H9 (cell line): ENCODE results near the gene ANKRD44. TPM values are rescaled to one million over a fixed set of nuclear protein-coding genes. Genes with fewer than 3 reads are reported as not detected.

Experiments used
- DNase-seq: peaks from one replicate; pipeline ENCODE4 v3.0.0-alpha.2; 2017
- H2AFZ ChIP-seq: one replicate; pipeline ENCODE4 v1.6.1; 2013; ENCODE audit warnings: mild to moderate bottlenecking, low read length, control low read depth, moderate library complexity
- H2AK5ac ChIP-seq: 2 replicates; pipeline ENCODE4 v1.6.1; 2013; ENCODE audit warnings: low read length, control low read depth, mixed read lengths; ENCODE audit not compliant: insufficient read length
- H2BK120ac ChIP-seq: one replicate; pipeline ENCODE4 v1.6.1; 2013; ENCODE audit warnings: low read depth, mild to moderate bottlenecking, low read length, control low read depth, inconsistent platforms; ENCODE audit not compliant: poor library complexity, severe bottlenecking
- H2BK12ac ChIP-seq: 2 replicates; pipeline ENCODE4 v1.6.1; 2013; ENCODE audit warnings: low read length, control low read depth, mixed read lengths, low read depth; ENCODE audit not compliant: insufficient read length
- H2BK15ac ChIP-seq: 2 replicates; pipeline ENCODE4 v1.6.1; 2013; ENCODE audit warnings: low read depth, low read length, control low read depth
- H2BK20ac ChIP-seq: one replicate; pipeline ENCODE4 v1.6.1; 2013; ENCODE audit warnings: low read depth, mild to moderate bottlenecking, low read length, control low read depth, inconsistent platforms; ENCODE audit not compliant: poor library complexity, severe bottlenecking
- H2BK5ac ChIP-seq: 2 replicates; pipeline ENCODE4 v1.6.1; 2013; ENCODE audit warnings: low read length, control low read depth, mixed read lengths; ENCODE audit not compliant: insufficient read length
- H3K14ac ChIP-seq: 2 replicates; pipeline ENCODE4 v1.6.1; 2013; ENCODE audit warnings: low read length, control low read depth; ENCODE audit not compliant: insufficient read depth
- H3K18ac ChIP-seq: 2 replicates; pipeline ENCODE4 v1.6.1; 2013; ENCODE audit warnings: low read depth, mild to moderate bottlenecking, mixed read lengths, low read length, control low read depth; ENCODE audit not compliant: insufficient read length
- H3K23ac ChIP-seq: 2 replicates; pipeline ENCODE4 v1.6.1; 2013; ENCODE audit warnings: low read length, control low read depth, mixed read lengths, low read depth; ENCODE audit not compliant: insufficient read length
- H3K23me2 ChIP-seq: 2 replicates; pipeline ENCODE4 v1.6.1; 2013; ENCODE audit warnings: low read depth, mild to moderate bottlenecking, mixed read lengths, low read length, control low read depth; ENCODE audit not compliant: insufficient read length, poor library complexity, severe bottlenecking
- H3K27ac ChIP-seq: 2 replicates; pipeline ENCODE4 v1.5.1; 2013; ENCODE audit warnings: low read length, control low read depth, mixed read lengths, low read depth; ENCODE audit not compliant: insufficient read length
- H3K27me3 ChIP-seq: 2 replicates; pipeline ENCODE4 v1.6.1; 2013; ENCODE audit warnings: low read length, control low read depth, inconsistent platforms; ENCODE audit not compliant: insufficient read depth
- H3K4ac ChIP-seq: 2 replicates; pipeline ENCODE4 v1.6.1; 2013; ENCODE audit warnings: low read depth, mild to moderate bottlenecking, control low read depth, inconsistent platforms, low read length, moderate library complexity
- H3K4me1 ChIP-seq: 2 replicates; pipeline ENCODE4 v1.6.1; 2013; ENCODE audit warnings: low read length, control low read depth, inconsistent platforms; ENCODE audit not compliant: insufficient read depth
- H3K4me2 ChIP-seq: 2 replicates; pipeline ENCODE4 v1.6.1; 2013; ENCODE audit warnings: low read length, control low read depth, mixed read lengths; ENCODE audit not compliant: insufficient read length, insufficient read depth
- H3K56ac ChIP-seq: 2 replicates; pipeline ENCODE4 v1.6.1; 2013; ENCODE audit warnings: low read depth, mild to moderate bottlenecking, mixed read lengths, low read length, control low read depth; ENCODE audit not compliant: insufficient read length
- H3K79me1 ChIP-seq: 2 replicates; pipeline ENCODE4 v1.6.1; 2013; ENCODE audit warnings: low read depth, mild to moderate bottlenecking, moderate library complexity, low read length, control low read depth, inconsistent platforms; ENCODE audit not compliant: insufficient read depth, poor library complexity, severe bottlenecking
- H3K79me2 ChIP-seq: 2 replicates; pipeline ENCODE4 v1.6.1; 2013; ENCODE audit warnings: low read length, control low read depth, inconsistent platforms; ENCODE audit not compliant: insufficient read depth
- H3K9ac ChIP-seq: 2 replicates; pipeline ENCODE4 v1.6.1; 2013; ENCODE audit warnings: low read length, control low read depth, mixed read lengths; ENCODE audit not compliant: insufficient read length; ENCODE audit errors: extremely low read depth
- H3K9me3 ChIP-seq: one replicate; pipeline ENCODE4 v1.6.1; 2013; ENCODE audit warnings: low read depth, low read length, inconsistent platforms; ENCODE audit not compliant: control insufficient read depth
- H3T11ph ChIP-seq: one replicate; pipeline ENCODE4 v1.6.1; 2013; ENCODE audit warnings: mild to moderate bottlenecking, low read length, control low read depth, inconsistent platforms
- H4K20me1 ChIP-seq: one replicate; pipeline ENCODE4 v1.6.1; 2013; ENCODE audit not compliant: control insufficient read depth, insufficient read length, insufficient read depth
- H4K5ac ChIP-seq: 2 replicates; pipeline ENCODE4 v1.6.1; 2013; ENCODE audit warnings: low read depth, mild to moderate bottlenecking, mixed read lengths, low read length, control low read depth; ENCODE audit not compliant: insufficient read length
- H4K8ac ChIP-seq: replicated peaks from 2 replicates; pipeline ENCODE4 v1.6.1; 2013; ENCODE audit warnings: low read length, control low read depth, mixed read lengths, low read depth; ENCODE audit not compliant: insufficient read length
- H4K91ac ChIP-seq: 2 replicates; pipeline ENCODE4 v1.6.1; 2013; ENCODE audit warnings: low read depth, mild to moderate bottlenecking, moderate library complexity, mixed read lengths, low read length, control low read depth; ENCODE audit not compliant: insufficient read length
- H3K27ac Mint-ChIP-seq, 3 experiments: 2 replicates in 2 of 3; 3 replicates in 1 of 3; pipeline ENCODE4 v1.8.0; 2020 to 2021; ENCODE audit warnings: mixed read lengths in 3 of 3, mild to moderate bottlenecking in 1 of 3, moderate library complexity in 1 of 3
- H3K27me3 Mint-ChIP-seq: 2 replicates; pipeline ENCODE4 v1.8.0; 2021; ENCODE audit warnings: low read depth, mild to moderate bottlenecking, moderate library complexity, mixed read lengths
- H3K36me3 Mint-ChIP-seq, 3 experiments: 2 replicates in 2 of 3; 3 replicates in 1 of 3; pipeline ENCODE4 v1.8.0; 2020 to 2021; ENCODE audit warnings: low read depth in 3 of 3, mixed read lengths in 3 of 3; ENCODE audit not compliant: insufficient read depth in 1 of 3
- H3K4me1 Mint-ChIP-seq, 2 experiments: 2 replicates each; pipeline ENCODE4 v1.8.0; 2020; ENCODE audit warnings: mixed read lengths in 2 of 2
- H3K4me3 Mint-ChIP-seq, 2 experiments: 2 replicates in 1 of 2; 3 replicates in 1 of 2; pipeline ENCODE4 v1.8.0; 2020 to 2021; ENCODE audit warnings: mild to moderate bottlenecking in 2 of 2, mixed read lengths in 2 of 2, moderate library complexity in 1 of 2
- H3K9me3 Mint-ChIP-seq, 2 experiments: 2 replicates in 1 of 2; 3 replicates in 1 of 2; pipeline ENCODE4 v1.8.0; 2020; ENCODE audit warnings: mild to moderate bottlenecking in 2 of 2, mixed read lengths in 2 of 2, moderate library complexity in 1 of 2
- CTCF ChIP-seq: fragments of 200-600 bp; sonication (generic); conservative IDR thresholded peaks from 3 replicates; pipeline ENCODE4 v1.8.0; 2021; ENCODE audit warnings: antibody characterized with exemption, mild to moderate bottlenecking
- WGBS: extraction: QIAGEN DNeasy Blood & Tissue Kit; methylation state at CpG from one replicate; pipeline ENCODE4 v1.1.7; 2013; ENCODE audit warnings: missing lambda C conversion rate, low lambda C conversion rate, mixed read lengths; ENCODE audit not compliant: insufficient read length; ENCODE audit errors: extremely low coverage; 5-methylcytosine and 5-hydroxymethylcytosine counted together
- total RNA-seq: library from RNA; stranded (reverse); gene quantifications from 2 replicates; pipeline ENCODE4 v1.2.1, GENCODE V29; 2021

ANKRD44 gene
- total RNA-seq, 1 experiment from 2014 or later: 1.9 TPM

- Histone ChIP-seq H4K5ac (no peak overlapping the region), H2BK5ac (no peak overlapping the region), H4K20me1 (no peaks in the 10 kb centered on the region), H3K4me1 (no peaks in the 10 kb centered on the region), H4K91ac (no peak overlapping the region), H3K79me2 (no peaks in the 10 kb centered on the region), H3K18ac (no peak overlapping the region), H2BK15ac (no peak overlapping the region), H2BK20ac (no peak overlapping the region), H3K23me2 (no peaks in the 10 kb centered on the region), H3K4me2 (no peak overlapping the region), H3K9ac (no peak overlapping the region), H3K27me3 (no peaks in the 10 kb centered on the region), H4K8ac (no peak overlapping the region), H3K23ac (no peak overlapping the region), H3K27ac (no peak overlapping the region), H2BK120ac (no peak overlapping the region), H3K9me3 (no peaks in the 10 kb centered on the region), H3K4ac (no peak overlapping the region), H3K79me1 (no peaks in the 10 kb centered on the region), H3T11ph (no peak overlapping the region), H2AFZ (no peak overlapping the region), H3K14ac (no peak overlapping the region), H2BK12ac (no peak overlapping the region), H2AK5ac (no peak overlapping the region), H3K56ac (no peak overlapping the region)
- Mint-ChIP-seq H3K27ac (no peak overlapping the region), H3K27me3 (no peaks in the 10 kb centered on the region), H3K36me3 (no peaks in the 10 kb centered on the region), H3K4me1 (no peaks in the 10 kb centered on the region), H3K4me3 (no peak overlapping the region), H3K9me3 (no peaks in the 10 kb centered on the region; a peak in 1 of 5 replicates)
- WGBS: no CpG with 5 or more reads among the region's 1 CpG
- no peak for TF ChIP-seq CTCF
- DNase-seq: no peak
Measured at GRCh38 chr2:197035002-197035401, 275.6 kb downstream of the ANKRD44 start.
